ENCODE measurements around the gene SETD4. TPM values are rescaled to one million over a fixed set of nuclear protein-coding genes. Genes with fewer than 3 reads are reported as not detected.
"Not testable (repeated sequence)": the region's sequence is repeated elsewhere in the genome, so short reads cannot be mapped to it uniquely, and the experiment has no call there.

SETD4 gene
- total and polyA plus RNA-seq, 2 experiments from 2014 or later = 12.7 to 12.9 TPM

- Histone ChIP-seq H3K4me2 (ENCODE audit: unreplicated experiment) (no peak overlapping the region), H4K20me1 (ENCODE audit: insufficient read depth) (no peaks in the 10 kb centered on the region), H3F3A (ENCODE audit: insufficient read depth) (no peaks in the 10 kb centered on the region), H3K4me3 (no peak overlapping the region), H3K27ac (no peak overlapping the region), H3K9ac (no peak overlapping the region), H3K4me1 (ENCODE audit: insufficient read depth) (no peaks in the 10 kb centered on the region), H3K79me2 (ENCODE audit: insufficient read depth) (no peaks in the 10 kb centered on the region), H3K36me3 (ENCODE audit: low read depth) (no peaks in the 10 kb centered on the region), H3K9me2 (ENCODE audit: insufficient read depth) (no peaks in the 10 kb centered on the region), H3K27me3 (replicated peaks; ENCODE audit: insufficient read depth) (0 out of 2 replicates have a peak, but pooled peaks cover 3% of the 10 kb centered on the region), H2AFZ (no peak overlapping the region), H3K9me3 (ENCODE audit: low read depth) (no peaks in the 10 kb centered on the region)
- in situ Hi-C loops (cut with MboI) = no loop called here
- DNase-seq = no peak
- TF ChIP-seq EZH2phosphoT487 (IDR thresholded peaks at IDR 0.05; ENCODE audit: insufficient read depth, low read depth) (no peak), EZH2 (IDR thresholded peaks at IDR 0.05; ENCODE audit: insufficient read depth, poor library complexity, severe bottlenecking) (no peak)
Observed at GRCh38 chr21:36103434-36103833, 43.1 kb upstream of the SETD4 start.

- no peak overlapping the region for H3K9ac ChIP-seq
- 33 to 36% methylated on average over 6 of the region's 6 CpGs for WGBS, 2 experiments (ENCODE audit: low coverage in 1 of 2, low lambda C conversion rate in 2 of 2, missing lambda C conversion rate in 2 of 2)
- DNase-seq = no peak
- H3K4me2 ChIP-seq (ENCODE audit: unreplicated experiment) = no peak overlapping the region
- H3K36me3 ChIP-seq (ENCODE audit: low read depth) = no peaks in the 10 kb centered on the region
- in situ Hi-C loops (cut with MboI) = no loop called here
- no peak overlapping the region for H2AFZ ChIP-seq
- H3K9me3 ChIP-seq (ENCODE audit: low read depth) = no peaks in the 10 kb centered on the region
- no peaks in the 10 kb centered on the region for H3F3A ChIP-seq (ENCODE audit: insufficient read depth)
- H3K9me2 ChIP-seq (ENCODE audit: insufficient read depth) = no peaks in the 10 kb centered on the region
- H3K79me2 ChIP-seq (ENCODE audit: insufficient read depth) = no peaks in the 10 kb centered on the region
- H4K20me1 ChIP-seq (ENCODE audit: insufficient read depth) = no peaks in the 10 kb centered on the region
- 0 out of 2 replicates have a peak, but pooled peaks cover 3% of the 10 kb centered on the region for H3K27me3 ChIP-seq (replicated peaks; ENCODE audit: insufficient read depth)
- no peak overlapping the region for H3K27ac ChIP-seq
- no peaks in the 10 kb centered on the region for H3K4me1 ChIP-seq (ENCODE audit: insufficient read depth)
- no peak overlapping the region for H3K4me3 ChIP-seq
- no peak for TF ChIP-seq EZH2phosphoT487 (IDR thresholded peaks at IDR 0.05; ENCODE audit: insufficient read depth, low read depth)
Observed at GRCh38 chr21:36100971-36101641, 40.8 kb upstream of the SETD4 start.

GRCh38 chr21:36099695-36100211, 39.4 kb upstream of the SETD4 start:
- H3K36me3 ChIP-seq (ENCODE audit: low read depth); H3K9me3 ChIP-seq (ENCODE audit: low read depth); H3K4me2 ChIP-seq (ENCODE audit: unreplicated experiment); H3K79me2 ChIP-seq (ENCODE audit: insufficient read depth); H3K9ac ChIP-seq; H3K4me3 ChIP-seq; H3K27me3 ChIP-seq (replicated peaks; ENCODE audit: insufficient read depth); in situ Hi-C loops (cut with MboI); H3K27ac ChIP-seq; DNase-seq; H4K20me1 ChIP-seq (ENCODE audit: insufficient read depth); H2AFZ ChIP-seq; H3K9me2 ChIP-seq (ENCODE audit: insufficient read depth); H3K4me1 ChIP-seq (ENCODE audit: insufficient read depth); H3F3A ChIP-seq (ENCODE audit: insufficient read depth): not testable (repeated sequence)
- WGBS, 2 experiments (ENCODE audit: low coverage in 1 of 2, low lambda C conversion rate in 2 of 2, missing lambda C conversion rate in 2 of 2) = 72 to 75% methylated on average over 12 to 13 of the region's 13 CpGs

GRCh38 chr21:36099000-36099399, 38.7 kb upstream of the SETD4 start:
- Histone ChIP-seq H3K4me3 (no peak overlapping the region), H3K27me3 (replicated peaks; ENCODE audit: insufficient read depth) (no peaks in the 10 kb centered on the region), H3K9me2 (ENCODE audit: insufficient read depth) (no peaks in the 10 kb centered on the region), H3K4me1 (ENCODE audit: insufficient read depth) (no peaks in the 10 kb centered on the region), H3F3A (ENCODE audit: insufficient read depth) (no peaks in the 10 kb centered on the region), H2AFZ (no peak overlapping the region), H3K9ac (no peak overlapping the region), H3K4me2 (ENCODE audit: unreplicated experiment) (no peak overlapping the region), H3K79me2 (ENCODE audit: insufficient read depth) (no peaks in the 10 kb centered on the region), H4K20me1 (ENCODE audit: insufficient read depth) (no peaks in the 10 kb centered on the region), H3K27ac (no peak overlapping the region), H3K9me3 (ENCODE audit: low read depth) (no peaks in the 10 kb centered on the region), H3K36me3 (ENCODE audit: low read depth) (no peaks in the 10 kb centered on the region)
- TF ChIP-seq EZH2phosphoT487 (IDR thresholded peaks at IDR 0.05; ENCODE audit: insufficient read depth, low read depth) = no peak
- TF ChIP-seq EZH2 (IDR thresholded peaks at IDR 0.05; ENCODE audit: insufficient read depth, poor library complexity, severe bottlenecking) = no peak
- in situ Hi-C loops (cut with MboI) = no loop called here
- no peak for DNase-seq
- WGBS, 2 experiments (ENCODE audit: low coverage in 1 of 2, low lambda C conversion rate in 2 of 2, missing lambda C conversion rate in 2 of 2) = 95 to 100% methylated on average over 3 of the region's 3 CpGs

GRCh38 chr21:36098182-36098532, 37.8 kb upstream of the SETD4 start:
- Histone ChIP-seq H4K20me1 (ENCODE audit: insufficient read depth) (no peaks in the 10 kb centered on the region), H3F3A (ENCODE audit: insufficient read depth) (no peaks in the 10 kb centered on the region), H3K79me2 (ENCODE audit: insufficient read depth) (no peaks in the 10 kb centered on the region), H3K36me3 (ENCODE audit: low read depth) (no peaks in the 10 kb centered on the region), H3K27ac (no peak overlapping the region), H3K27me3 (replicated peaks; ENCODE audit: insufficient read depth) (no peaks in the 10 kb centered on the region), H3K9me2 (ENCODE audit: insufficient read depth) (no peaks in the 10 kb centered on the region), H2AFZ (no peak overlapping the region), H3K9me3 (ENCODE audit: low read depth) (no peaks in the 10 kb centered on the region), H3K9ac (no peak overlapping the region), H3K4me2 (ENCODE audit: unreplicated experiment) (no peak overlapping the region), H3K4me1 (ENCODE audit: insufficient read depth) (no peaks in the 10 kb centered on the region), H3K4me3 (no peak overlapping the region)
- 76 to 83% methylated on average over 2 of the region's 2 CpGs for WGBS, 2 experiments (ENCODE audit: low coverage in 1 of 2, low lambda C conversion rate in 2 of 2, missing lambda C conversion rate in 2 of 2)
- in situ Hi-C loops (cut with MboI) = no loop called here
- TF ChIP-seq EZH2phosphoT487 (IDR thresholded peaks at IDR 0.05; ENCODE audit: insufficient read depth, low read depth) = no peak
- DNase-seq = no peak
